DMS153 treated with DMSO at 0.1 percent for 48 hours (cell line): ENCODE results near the gene SCAF8.

ENCODE experiments used
- DNase-seq: peaks from one replicate; lab custom pipeline; 2025; ENCODE audit not compliant: unreplicated experiment; lab: John Stamatoyannopoulos, UW

Gene SCAF8

GRCh38 chr6:154878871-154879491, 145.8 kb downstream of the SCAF8 start:
- no peak for DNase-seq

DNA sequence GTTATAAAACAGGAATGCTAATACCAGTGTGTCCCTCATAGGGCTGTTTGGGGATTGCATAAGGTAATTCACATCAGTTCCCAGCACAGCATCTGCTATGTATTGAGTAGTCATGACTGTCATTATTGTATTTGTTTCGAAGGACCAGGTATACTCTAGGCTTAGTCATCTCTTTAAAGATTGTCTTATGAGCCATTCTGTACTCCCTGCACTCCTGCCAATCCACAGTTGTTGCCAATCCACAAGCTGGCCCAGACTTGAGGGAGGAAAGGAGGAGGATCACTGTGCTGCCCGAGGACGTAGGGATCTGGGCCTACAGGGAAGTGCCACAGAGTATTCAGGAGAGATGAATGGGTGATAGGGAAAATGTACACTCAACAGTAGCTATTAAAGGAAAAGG, 148.9 kb downstream of the SCAF8 start:
- DNase-seq, result no peak
